GM19240 (cell line): ENCODE data around the gene DECR2.
"Not testable (repeated sequence)": the region's sequence is repeated elsewhere in the genome, so short reads cannot be mapped to it uniquely, and the experiment has no call there.

Source experiments
- DNase-seq: peaks from one replicate; pipeline ENCODE4 v3.0.0; 2011; ENCODE audit warnings: low spot score; ENCODE audit not compliant: insufficient read length

DECR2 gene

DNA sequence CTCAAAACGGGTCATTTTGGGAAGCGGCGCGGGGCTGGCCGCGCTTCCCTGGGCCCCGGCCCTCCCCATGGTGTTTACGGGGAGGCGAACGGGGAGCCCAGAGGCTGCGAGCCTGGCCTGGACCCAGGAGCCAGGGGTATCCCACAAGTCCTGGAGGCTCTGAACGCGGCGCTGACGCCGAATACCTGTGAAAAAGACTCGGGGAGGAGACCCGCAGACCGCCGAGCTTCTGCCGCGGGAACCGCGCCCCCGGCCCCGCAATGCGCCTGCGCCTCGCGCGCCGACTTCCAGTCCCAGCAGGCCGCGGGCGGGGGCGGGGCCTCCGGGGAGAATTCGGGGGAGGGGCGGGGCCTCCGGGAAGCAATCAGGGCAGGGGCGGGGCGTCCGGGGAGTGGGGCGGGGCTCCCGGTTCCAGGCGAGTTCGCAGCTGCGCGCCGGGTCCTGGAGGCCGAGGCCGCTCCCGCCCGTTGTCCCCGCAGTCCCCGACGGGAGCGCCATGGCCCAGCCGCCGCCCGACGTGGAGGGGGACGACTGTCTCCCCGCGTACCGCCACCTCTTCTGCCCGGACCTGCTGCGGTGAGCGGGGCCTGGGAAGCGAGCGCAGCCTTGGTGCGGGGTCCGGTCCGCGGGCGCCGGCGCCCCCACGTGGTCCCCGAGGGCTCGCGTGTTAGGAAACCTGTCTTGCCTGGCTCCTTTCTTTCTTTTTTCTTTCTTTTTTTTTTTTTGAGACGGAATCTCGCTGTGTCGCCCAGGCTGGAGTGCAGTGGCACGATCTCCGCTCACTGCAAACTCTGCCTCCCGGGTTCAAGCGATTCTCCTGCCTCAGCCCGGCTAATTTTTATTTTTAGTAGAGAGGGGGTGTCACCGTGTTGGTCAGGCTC lies at the start of gene DECR2:
DECR2 (plus strand) TSS at position 418 of the 881 bp plus-strand sequence; CDS start at position 497, 79 bp downstream.
- peak; percentile 97 for DNase-seq

DNA sequence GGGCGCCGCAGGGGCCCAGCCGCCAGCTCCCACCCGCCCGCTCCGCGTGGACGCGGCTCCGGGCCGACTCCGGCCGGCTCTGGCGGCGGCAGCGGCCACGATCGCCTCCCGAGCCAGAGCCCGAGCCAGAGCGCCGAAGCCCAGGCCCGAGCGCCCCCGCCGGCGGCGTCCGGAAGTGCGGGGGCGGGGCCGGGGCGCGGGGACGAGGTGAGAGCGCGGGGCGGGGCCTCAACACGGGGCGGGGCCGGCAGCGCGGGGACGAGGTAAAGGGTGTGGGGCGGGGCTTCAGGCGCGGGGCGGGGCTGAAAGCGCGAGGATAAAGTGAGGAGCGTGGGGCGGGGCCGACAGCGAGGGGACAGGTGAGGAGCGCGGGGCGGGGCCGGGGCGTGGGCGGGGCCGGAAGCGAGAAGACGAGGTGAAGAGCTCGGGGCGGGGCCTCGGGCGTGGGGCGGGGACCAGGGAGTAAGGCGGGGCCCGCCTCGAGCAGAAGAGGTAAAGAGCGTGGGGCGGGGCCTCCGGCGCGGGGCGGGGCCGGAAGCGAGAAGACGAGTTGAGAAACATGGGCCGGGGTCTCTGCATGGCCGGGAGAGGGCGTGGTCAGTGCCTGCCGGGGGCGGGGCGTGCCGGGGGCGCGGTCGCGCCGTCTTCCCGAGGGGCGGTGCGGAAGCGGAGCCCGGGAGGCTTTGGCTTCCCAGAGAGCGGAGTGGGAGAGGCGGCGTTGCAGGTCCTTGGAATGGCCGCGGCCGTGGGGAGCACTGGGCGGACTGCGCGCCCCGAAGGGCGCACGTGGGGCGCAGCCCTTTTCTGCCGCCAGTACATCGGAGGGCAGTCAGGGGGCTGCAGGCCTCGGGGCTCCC lies 48.9 kb upstream of the DECR2 start, which contains the start of gene AXIN1:
AXIN1 (minus strand) TSS at position 177 of the 857 bp plus-strand sequence. CDS start 5,698 bp downstream, outside the sequence.
- peak; percentile 91 for DNase-seq

- DNase-seq, result no peak
Measured at GRCh38 chr16:353404-354290, 48.0 kb upstream of the DECR2 start.

- DNase-seq, result no peak
Measured at GRCh38 chr16:354291-354881, 47.3 kb upstream of the DECR2 start.

- DNase-seq, result no peak
Measured at GRCh38 chr16:354971-355461, 46.7 kb upstream of the DECR2 start.

DNA sequence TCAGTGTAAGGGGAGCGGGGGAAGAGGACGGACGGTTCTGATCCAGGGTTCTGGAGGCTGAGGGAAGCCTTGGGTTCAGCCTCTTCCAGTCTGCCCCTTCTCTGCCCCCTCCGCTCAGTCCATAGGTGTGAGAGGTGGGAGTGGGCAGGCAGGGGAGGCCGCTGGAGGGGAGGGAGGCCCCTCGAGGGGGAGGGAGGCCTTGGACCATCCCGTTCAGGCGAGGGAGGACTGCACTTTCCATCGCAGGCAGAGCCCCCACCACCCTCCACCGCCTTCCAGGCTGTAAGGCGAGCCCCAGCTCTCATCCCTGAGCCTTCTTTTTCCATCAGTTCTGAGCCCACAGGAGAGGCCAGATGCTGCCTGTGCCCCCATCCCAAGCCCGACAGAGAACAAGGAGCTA lies 44.9 kb upstream of the DECR2 start:
- DNase-seq, result no peak

- DNase-seq, result no peak
Measured at GRCh38 chr16:359067-359763, 42.5 kb upstream of the DECR2 start.

- DNase-seq, result no peak
Measured at GRCh38 chr16:359871-360697, 41.6 kb upstream of the DECR2 start.

DNA sequence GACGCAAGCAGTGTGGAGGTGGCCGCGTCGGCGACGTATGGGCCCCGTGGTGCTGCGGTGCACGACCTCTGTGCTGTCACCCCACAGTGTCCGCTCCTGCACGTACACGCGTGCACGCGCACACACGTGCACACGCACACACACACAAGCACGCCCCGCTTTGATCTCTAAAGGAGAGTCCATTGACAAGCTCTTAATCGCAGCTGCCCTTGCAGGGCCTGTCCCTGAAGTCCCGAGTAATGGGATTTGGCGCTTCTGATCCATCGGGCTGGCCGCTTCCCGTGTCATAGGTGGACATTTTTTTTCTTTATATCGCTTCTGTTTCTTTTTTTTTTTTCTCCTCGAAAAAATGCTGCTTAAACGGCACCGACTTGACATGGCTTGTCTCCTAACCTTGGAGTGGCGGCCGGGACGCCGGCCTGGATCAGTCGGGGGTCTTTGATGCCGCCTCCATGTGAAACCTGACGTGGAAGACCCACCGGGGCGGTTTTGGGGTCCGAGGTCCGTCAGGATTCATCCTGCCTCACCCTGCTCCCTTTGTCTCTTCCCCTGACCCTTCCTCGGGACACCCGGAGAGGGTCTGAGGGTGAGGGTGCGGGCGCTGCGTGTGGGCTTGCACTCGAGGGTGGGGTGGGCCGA lies 40.9 kb upstream of the DECR2 start:
- no peak for DNase-seq

DNA sequence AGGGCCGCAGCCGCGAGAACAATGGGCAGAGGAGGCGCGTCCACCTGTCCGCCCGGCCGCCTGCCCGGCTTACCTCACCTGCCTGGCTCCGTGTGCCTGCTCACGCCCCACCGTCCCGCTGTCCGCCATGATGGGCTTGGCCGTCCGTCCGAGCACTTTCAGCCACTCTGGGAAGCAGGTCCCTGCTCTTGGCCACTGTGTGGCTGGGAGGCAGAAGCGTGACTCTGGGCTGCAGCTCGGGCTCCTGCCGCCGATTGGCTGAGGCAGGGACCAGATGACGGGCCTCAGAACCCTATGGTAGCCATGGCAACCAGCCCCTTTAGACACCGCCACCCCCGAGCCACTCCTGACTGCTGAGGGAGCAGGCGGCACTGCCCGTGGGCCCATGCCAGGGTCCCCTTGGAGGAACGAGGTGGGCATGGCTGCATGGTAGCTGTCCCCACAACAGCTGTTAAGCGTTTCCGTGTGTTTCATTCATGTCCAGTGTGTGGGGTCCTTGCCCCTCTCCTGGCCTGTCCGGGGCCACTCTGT lies 40.3 kb upstream of the DECR2 start:
- DNase-seq, result no peak

- DNase-seq, result peak; percentile 86
Measured at GRCh38 chr16:361872-362701, 39.6 kb upstream of the DECR2 start.

GRCh38 chr16:362702-362999 lies 39.0 kb upstream of the DECR2 start:
- not testable (repeated sequence) for DNase-seq

DNA sequence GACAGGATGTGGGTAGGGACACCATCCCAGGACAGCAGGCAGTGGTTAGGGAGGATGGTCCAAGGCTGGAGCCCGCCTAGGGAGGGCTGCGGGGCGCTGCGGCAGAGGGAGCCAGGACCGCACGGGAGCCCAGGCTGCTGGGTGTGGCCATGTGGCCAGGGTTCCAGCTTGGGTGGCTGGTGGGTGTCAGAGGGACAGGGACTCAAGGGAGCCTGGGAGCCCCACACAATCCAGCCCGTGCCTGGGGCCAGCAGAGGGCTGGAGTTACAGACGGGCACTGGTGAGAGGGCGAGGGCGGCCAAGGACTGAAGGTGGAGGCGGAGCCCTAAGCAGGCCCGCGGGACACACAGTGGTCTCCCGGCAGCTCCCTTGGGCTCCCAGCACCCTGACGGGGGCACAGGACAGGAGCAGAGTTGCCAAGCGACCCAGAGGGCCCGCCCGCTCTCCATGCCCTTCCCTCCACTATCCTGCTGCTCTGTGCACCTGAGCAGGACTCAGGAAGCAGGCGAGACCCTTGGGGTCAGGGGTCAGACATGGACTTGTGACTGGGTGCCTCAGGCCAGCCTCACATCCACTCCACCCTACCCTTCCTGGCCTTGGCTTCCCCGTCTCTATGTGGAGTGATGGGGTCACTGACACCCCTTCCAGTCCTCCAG lies 38.4 kb upstream of the DECR2 start:
- DNase-seq, result no peak

DNA sequence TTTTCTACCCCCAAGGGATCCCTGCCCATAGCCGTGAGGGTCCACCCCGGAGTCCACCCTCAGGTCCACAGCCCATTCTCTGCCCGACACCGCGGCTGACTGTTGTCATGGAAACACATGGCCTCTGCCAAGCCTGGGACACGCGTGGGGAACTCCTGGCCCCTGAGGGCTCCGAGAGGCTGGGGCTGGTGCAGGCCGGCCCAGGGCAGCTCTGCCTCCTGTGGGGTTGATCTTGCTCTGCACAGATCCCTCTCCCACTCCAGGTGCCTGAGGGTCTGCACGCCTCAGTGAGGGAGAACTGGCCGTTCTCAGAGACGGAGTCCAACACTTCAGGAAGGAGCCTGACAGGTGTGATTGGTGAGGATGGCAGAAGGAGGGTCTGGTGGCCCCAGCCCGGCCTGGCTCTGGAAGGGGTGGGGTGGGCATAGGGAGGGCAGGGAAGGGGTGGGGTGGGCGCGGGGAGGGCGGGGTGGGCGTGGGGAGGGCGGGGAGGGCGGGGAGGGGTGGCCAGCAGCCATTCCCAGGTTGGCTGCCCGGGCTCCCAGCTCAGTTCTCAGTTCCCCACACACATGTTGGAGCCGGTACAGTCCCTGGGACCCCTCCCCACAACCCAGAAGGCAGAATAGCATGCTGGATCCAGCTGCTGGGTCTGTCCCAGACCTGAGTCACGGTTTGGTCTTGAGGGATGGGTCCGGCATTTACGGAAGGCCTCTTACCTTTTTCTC lies 37.8 kb upstream of the DECR2 start:
- DNase-seq, result no peak

GRCh38 chr16:364595-365491 lies 36.8 kb upstream of the DECR2 start:
- no peak for DNase-seq
